Loucy (cell line): Measurements from ENCODE around the gene CELSR3.

Source experiments
- H2AFZ ChIP-seq: fragments of 200-600 bp; sonication (generic); 2 replicates; pipeline ENCODE4 v1.6.0; 2016; ENCODE audit warnings: antibody characterized with exemption, mild to moderate bottlenecking, low read length, moderate library complexity
- H3F3A ChIP-seq: fragments of 200-600 bp; 2 replicates; pipeline ENCODE4 v1.6.0; 2016; ENCODE audit warnings: antibody characterized with exemption, low read depth, mild to moderate bottlenecking
- H3K27me3 ChIP-seq: fragments of 200-600 bp; sonication (generic); 2 replicates; pipeline ENCODE4 v1.6.1; 2014; ENCODE audit warnings: low read length, mild to moderate bottlenecking; ENCODE audit not compliant: insufficient read depth, poor library complexity, severe bottlenecking
- H3K36me3 ChIP-seq: fragments of 200-600 bp; sonication (generic); 2 replicates; pipeline ENCODE4 v1.6.1; 2016; ENCODE audit warnings: low read length; ENCODE audit not compliant: insufficient read depth
- H3K4me1 ChIP-seq: fragments of 200-600 bp; sonication (generic); 2 replicates; pipeline ENCODE4 v1.5.1; 2014; ENCODE audit warnings: low read length, mild to moderate bottlenecking; ENCODE audit not compliant: insufficient read depth, poor library complexity, severe bottlenecking
- H3K4me2 ChIP-seq: fragments of 200-600 bp; sonication (generic); 2 replicates; pipeline ENCODE4 v1.6.0; 2014; ENCODE audit warnings: antibody characterized with exemption, low read length, low read depth, mild to moderate bottlenecking; ENCODE audit not compliant: poor library complexity, severe bottlenecking
- H3K4me3 ChIP-seq: fragments of 200-600 bp; sonication (generic); 2 replicates; pipeline ENCODE4 v1.5.1; 2014; ENCODE audit warnings: low read length, mild to moderate bottlenecking, mixed read lengths; ENCODE audit not compliant: poor library complexity, severe bottlenecking
- H3K79me2 ChIP-seq: fragments of 200-600 bp; sonication (generic); 2 replicates; pipeline ENCODE4 v1.6.1; 2014; ENCODE audit warnings: low read length; ENCODE audit not compliant: insufficient read depth
- H3K9ac ChIP-seq: fragments of 200-600 bp; sonication (generic); 2 replicates; pipeline ENCODE4 v1.6.0; 2014; ENCODE audit warnings: mild to moderate bottlenecking, low read depth, low read length, moderate library complexity; ENCODE audit not compliant: poor library complexity, severe bottlenecking
- H3K9me2 ChIP-seq: fragments of 200-600 bp; sonication (generic); replicated peaks from 2 replicates; pipeline ENCODE4 v1.6.1; 2016; ENCODE audit warnings: low read depth, low read length, mixed read lengths
- H3K9me3 ChIP-seq: fragments of 200-600 bp; sonication (generic); 2 replicates; pipeline ENCODE4 v1.6.1; 2014; ENCODE audit warnings: mild to moderate bottlenecking, antibody characterized with exemption, low read length, low read depth; ENCODE audit not compliant: insufficient read depth
- H4K20me1 ChIP-seq: fragments of 200-600 bp; sonication (generic); 2 replicates; pipeline ENCODE4 v1.6.0; 2014; ENCODE audit warnings: antibody characterized with exemption, low read length, mild to moderate bottlenecking; ENCODE audit not compliant: insufficient read depth, poor library complexity, severe bottlenecking
- CTCF ChIP-seq: fragments of 200-600 bp; sonication (generic); conservative IDR thresholded peaks from 2 replicates; pipeline ENCODE4 v1.5.1; 2014; ENCODE audit warnings: mild to moderate bottlenecking, antibody characterized with exemption, low read length
- EZH2phosphoT487 ChIP-seq: fragments of 200-600 bp; IDR thresholded peaks from 2 replicates; pipeline ENCODE4 v1.6.1; 2018; ENCODE audit warnings: antibody characterized with exemption, mild to moderate bottlenecking, moderate library complexity, borderline replicate concordance

The CELSR3 gene

GRCh38 chr3:48650723-48651122, 12.0 kb downstream of the CELSR3 start:
- TF ChIP-seq EZH2phosphoT487 (no peak), CTCF (no peak)
- H3K4me1 ChIP-seq: no peaks in the 10 kb centered on the region
- no peaks in the 10 kb centered on the region for H3K36me3 ChIP-seq

GRCh38 chr3:48648188-48648850, 14.4 kb downstream of the CELSR3 start:
- Histone ChIP-seq H3K27me3 (no peaks in the 10 kb centered on the region), H3K9ac (no peak overlapping the region), H3K9me3 (no peaks in the 10 kb centered on the region), H3K9me2 (no peaks in the 10 kb centered on the region), H3F3A (no peaks in the 10 kb centered on the region), H4K20me1 (no peaks in the 10 kb centered on the region), H2AFZ (no peak overlapping the region), H3K4me2 (no peak overlapping the region), H3K36me3 (no peaks in the 10 kb centered on the region), H3K4me3 (no peak overlapping the region), H3K79me2 (no peaks in the 10 kb centered on the region), H3K4me1 (no peaks in the 10 kb centered on the region)
- no peak for TF ChIP-seq EZH2phosphoT487
- no peak for TF ChIP-seq CTCF

More at GRCh38 chr3:48650723-48651122, 12.0 kb downstream of the CELSR3 start:
- Histone ChIP-seq H3F3A (no peaks in the 10 kb centered on the region), H2AFZ (no peak overlapping the region), H3K27me3 (no peaks in the 10 kb centered on the region), H3K4me2 (no peak overlapping the region), H3K9ac (no peak overlapping the region), H3K79me2 (no peaks in the 10 kb centered on the region), H3K9me3 (no peaks in the 10 kb centered on the region), H3K4me3 (no peak overlapping the region), H4K20me1 (no peaks in the 10 kb centered on the region), H3K9me2 (no peaks in the 10 kb centered on the region)

GRCh38 chr3:48647714-48648113, 15.0 kb downstream of the CELSR3 start:
- H3K4me1 ChIP-seq: no peaks in the 10 kb centered on the region
- no peaks in the 10 kb centered on the region for H3F3A ChIP-seq
- H3K4me2 ChIP-seq: no peak overlapping the region
- no peaks in the 10 kb centered on the region for H3K27me3 ChIP-seq
- H3K4me3 ChIP-seq: no peak overlapping the region
- H4K20me1 ChIP-seq: no peaks in the 10 kb centered on the region
- H3K9ac ChIP-seq: no peak overlapping the region
- no peak overlapping the region for H2AFZ ChIP-seq
- no peaks in the 10 kb centered on the region for H3K9me2 ChIP-seq
- no peaks in the 10 kb centered on the region for H3K36me3 ChIP-seq
- H3K9me3 ChIP-seq: no peaks in the 10 kb centered on the region
- H3K79me2 ChIP-seq: no peaks in the 10 kb centered on the region
- TF ChIP-seq EZH2phosphoT487: no peak
- no peak for TF ChIP-seq CTCF
